Measurements from ENCODE around the gene PDS5A.

GRCh38 chr4:39937683-39938268 is 39.9 kb downstream of the PDS5A start:
- no peak for TF ChIP-seq CTCF (IDR thresholded peaks at IDR 0.05)
- TF ChIP-seq ZFX (IDR thresholded peaks at IDR 0.05; ENCODE audit: borderline replicate concordance) = no peak
